HEK293 (cell line): ENCODE data around the gene KLF13.

Experiments used
- CTCF ChIA-PET: fragments of 350-600 bp; formaldehyde crosslinking; extraction: SDS; loops from one replicate; lab custom pipeline; 2021; ENCODE audit warnings: antibody characterized with exemption; lab: Yijun Ruan, JAX
- POLR2A ChIA-PET: fragments of 300-600 bp; formaldehyde crosslinking; extraction: SDS; loops from one replicate; lab custom pipeline; 2020; ENCODE audit warnings: antibody characterized with exemption, inconsistent platforms; lab: Yijun Ruan, JAX
- H3K27ac ChIP-seq: fragments of 200-500 bp; sonication (Bioruptor generic); 2 replicates; pipeline ENCODE4 v1.5.1; 2014; ENCODE audit warnings: low read depth, low read length, control low read depth, inconsistent platforms; ENCODE audit errors: extremely low read depth
- H3K36me3 ChIP-seq, 2 experiments: fragments of 200-500 bp in 1 of 2; sonication (Bioruptor generic) in 1 of 2; 1 replicate in 1 of 2; 2 replicates in 1 of 2; pipeline ENCODE4 v1.5.1; 2014 to 2017; ENCODE audit warnings: inconsistent platforms in 2 of 2, low read length in 2 of 2; ENCODE audit not compliant: control insufficient read depth in 2 of 2, insufficient read depth in 1 of 2
- H3K4me1 ChIP-seq: fragments of 200-500 bp; sonication (Bioruptor generic); 2 replicates; pipeline ENCODE4 v1.5.1; 2014; ENCODE audit warnings: mild to moderate bottlenecking, low read length, inconsistent platforms; ENCODE audit not compliant: control insufficient read depth, insufficient read depth
- H3K4me3 ChIP-seq: 2 replicates; pipeline ENCODE4 v1.5.1; 2011; ENCODE audit warnings: low read depth, mild to moderate bottlenecking, control low read depth, low read length, moderate library complexity
- H3K9me3 ChIP-seq: fragments of 200-500 bp; sonication (Bioruptor generic); 2 replicates; pipeline ENCODE4 v1.5.1; 2014; ENCODE audit warnings: low read depth, low read length, inconsistent platforms; ENCODE audit not compliant: control insufficient read depth, insufficient read depth
- HIC1 ChIP-seq: fragments of 450-650 bp; formaldehyde crosslinking; IDR thresholded peaks from 2 replicates; pipeline ENCODE4 v1.5.1; 2016; ENCODE audit warnings: missing biosample characterization, missing genetic modification characterization
- KLF17 ChIP-seq: fragments of 450-650 bp; formaldehyde crosslinking; IDR thresholded peaks from 2 replicates; pipeline ENCODE4 v1.5.1; 2016; ENCODE audit warnings: missing biosample characterization, missing genetic modification characterization
- KLF7 ChIP-seq: fragments of 450-650 bp; formaldehyde crosslinking; IDR thresholded peaks from 2 replicates; pipeline ENCODE4 v1.5.1; 2016; ENCODE audit warnings: missing biosample characterization, missing genetic modification characterization, borderline replicate concordance
- PRDM1 ChIP-seq: fragments of 450-650 bp; formaldehyde crosslinking; IDR thresholded peaks from 2 replicates; pipeline ENCODE4; 2016; ENCODE audit warnings: missing biosample characterization, missing genetic modification characterization
- SCRT1 ChIP-seq: fragments of 450-650 bp; formaldehyde crosslinking; IDR thresholded peaks from 2 replicates; pipeline ENCODE4 v1.5.1; 2016; ENCODE audit warnings: missing biosample characterization, missing genetic modification characterization, borderline replicate concordance
- YY2 ChIP-seq: fragments of 450-650 bp; formaldehyde crosslinking; IDR thresholded peaks from 2 replicates; pipeline ENCODE4 v1.5.1; 2016; ENCODE audit warnings: missing biosample characterization, missing genetic modification characterization
- ZEB2 ChIP-seq: fragments of 450-650 bp; formaldehyde crosslinking; IDR thresholded peaks from 2 replicates; pipeline ENCODE4 v1.5.1; 2016; ENCODE audit warnings: missing biosample characterization, missing genetic modification characterization
- ZFHX2 ChIP-seq: fragments of 450-650 bp; formaldehyde crosslinking; conservative IDR thresholded peaks from 2 replicates; pipeline ENCODE4 v1.5.1; 2016; ENCODE audit warnings: missing biosample characterization, missing genetic modification characterization
- ZNF146 ChIP-seq: fragments of 450-650 bp; formaldehyde crosslinking; IDR thresholded peaks from 2 replicates; pipeline ENCODE4 v1.5.1; 2016; ENCODE audit warnings: missing biosample characterization, missing genetic modification characterization
- ZNF19 ChIP-seq: fragments of 450-650 bp; formaldehyde crosslinking; IDR thresholded peaks from 2 replicates; pipeline ENCODE4; 2016; ENCODE audit warnings: missing biosample characterization, missing genetic modification characterization, low read depth
- ZNF266 ChIP-seq: fragments of 450-650 bp; formaldehyde crosslinking; IDR thresholded peaks from 2 replicates; pipeline ENCODE4 v1.5.1; 2016; ENCODE audit warnings: missing biosample characterization, missing genetic modification characterization, low read depth
- ZNF292 ChIP-seq: fragments of 450-650 bp; formaldehyde crosslinking; IDR thresholded peaks from 2 replicates; pipeline ENCODE4 v1.5.1; 2016; ENCODE audit warnings: low read depth, missing biosample characterization, missing genetic modification characterization, borderline replicate concordance
- ZNF354C ChIP-seq: fragments of 450-650 bp; formaldehyde crosslinking; IDR thresholded peaks from 2 replicates; pipeline ENCODE4 v1.5.1; 2016; ENCODE audit warnings: missing biosample characterization, missing genetic modification characterization, low read depth, borderline replicate concordance
- ZNF362 ChIP-seq: fragments of 450-650 bp; formaldehyde crosslinking; IDR thresholded peaks from 2 replicates; pipeline ENCODE4 v1.5.1; 2016; ENCODE audit warnings: missing biosample characterization, missing genetic modification characterization
- ZNF416 ChIP-seq: fragments of 450-650 bp; formaldehyde crosslinking; IDR thresholded peaks from 2 replicates; pipeline ENCODE4 v1.5.1; 2016; ENCODE audit warnings: missing biosample characterization, missing genetic modification characterization
- ZNF514 ChIP-seq: fragments of 450-650 bp; formaldehyde crosslinking; IDR thresholded peaks from 2 replicates; pipeline ENCODE4 v1.5.1; 2016; ENCODE audit warnings: missing biosample characterization, missing genetic modification characterization
- ZNF518A ChIP-seq: fragments of 450-650 bp; formaldehyde crosslinking; conservative IDR thresholded peaks from 2 replicates; pipeline ENCODE4 v1.5.1; 2016; ENCODE audit warnings: low read depth, missing biosample characterization, missing genetic modification characterization
- ZNF555 ChIP-seq: fragments of 450-650 bp; formaldehyde crosslinking; conservative IDR thresholded peaks from 2 replicates; pipeline ENCODE4 v1.5.1; 2017; ENCODE audit warnings: missing biosample characterization, mild to moderate bottlenecking, missing genetic modification characterization, inconsistent platforms
- ZNF558 ChIP-seq: fragments of 450-650 bp; formaldehyde crosslinking; IDR thresholded peaks from 2 replicates; pipeline ENCODE4 v1.5.1; 2016; ENCODE audit warnings: missing biosample characterization, missing genetic modification characterization
- ZNF621 ChIP-seq: fragments of 450-650 bp; formaldehyde crosslinking; IDR thresholded peaks from 2 replicates; pipeline ENCODE4 v1.5.1; 2017; ENCODE audit warnings: missing biosample characterization, missing genetic modification characterization
- ZNF692 ChIP-seq: fragments of 450-650 bp; formaldehyde crosslinking; IDR thresholded peaks from 2 replicates; pipeline ENCODE4 v1.5.1; 2016; ENCODE audit warnings: missing biosample characterization, missing genetic modification characterization
- ZNF704 ChIP-seq: fragments of 450-650 bp; formaldehyde crosslinking; IDR thresholded peaks from 2 replicates; pipeline ENCODE4 v1.5.1; 2016; ENCODE audit warnings: missing biosample characterization, missing genetic modification characterization
- ZSCAN16 ChIP-seq: fragments of 450-650 bp; formaldehyde crosslinking; IDR thresholded peaks from 2 replicates; pipeline ENCODE4 v1.5.1; 2016; ENCODE audit warnings: missing biosample characterization, missing genetic modification characterization

KLF13 gene

GRCh38 chr15:31317017-31317416 lies 9.6 kb upstream of the KLF13 start:
- Histone ChIP-seq H3K9me3 (no peaks in the 10 kb centered on the region), H3K36me3 (no peaks in the 10 kb centered on the region), H3K4me1 (no peaks in the 10 kb centered on the region), H3K4me3 (no peak overlapping the region), H3K27ac (no peak overlapping the region)
- ChIA-PET POLR2A (no interaction called here), CTCF (no interaction called here)
- TF ChIP-seq ZNF292 (tag by site-specific recombination): no peak
- no peak for TF ChIP-seq ZNF558
- no peak for TF ChIP-seq PRDM1 (tag by site-specific recombination)
- no peak for TF ChIP-seq ZNF146 (tag by site-specific recombination)
- TF ChIP-seq KLF17: no peak
- no peak for TF ChIP-seq HIC1
- TF ChIP-seq ZSCAN16: no peak
- TF ChIP-seq ZNF621 (tag by site-specific recombination): no peak
- no peak for TF ChIP-seq ZNF19
- TF ChIP-seq ZNF518A: no peak
- TF ChIP-seq ZNF514 (tag by site-specific recombination): no peak
- no peak for TF ChIP-seq ZNF362 (tag by site-specific recombination)

GRCh38 chr15:31317421-31318327 lies 9.0 kb upstream of the KLF13 start:
- no peak overlapping the region for H3K27ac ChIP-seq
- H3K36me3 ChIP-seq: no peaks in the 10 kb centered on the region
- ChIA-PET CTCF (no interaction called here), POLR2A (no interaction called here)
- H3K4me1 ChIP-seq: no peaks in the 10 kb centered on the region
- no peak overlapping the region for H3K4me3 ChIP-seq
- no peaks in the 10 kb centered on the region for H3K9me3 ChIP-seq
- TF ChIP-seq ZEB2 (tag by site-specific recombination): no peak
- TF ChIP-seq ZNF416 (tag by site-specific recombination): no peak
- no peak for TF ChIP-seq ZNF555 (tag by site-specific recombination)
- no peak for TF ChIP-seq ZNF266 (tag by site-specific recombination)
- TF ChIP-seq ZNF354C: no peak
- no peak for TF ChIP-seq ZNF704 (tag by site-specific recombination)
- no peak for TF ChIP-seq KLF7 (tag by site-specific recombination)
- TF ChIP-seq ZNF692 (tag by site-specific recombination): no peak
- TF ChIP-seq YY2: no peak
- no peak for TF ChIP-seq ZFHX2 (tag by site-specific recombination)
- no peak for TF ChIP-seq SCRT1 (tag by site-specific recombination)
